ENCODE results near the gene CACNA1A.
"Not testable (repeated sequence)": the region's sequence is repeated elsewhere in the genome, so short reads cannot be mapped to it uniquely, and the experiment has no call there.

CACNA1A gene

DNA sequence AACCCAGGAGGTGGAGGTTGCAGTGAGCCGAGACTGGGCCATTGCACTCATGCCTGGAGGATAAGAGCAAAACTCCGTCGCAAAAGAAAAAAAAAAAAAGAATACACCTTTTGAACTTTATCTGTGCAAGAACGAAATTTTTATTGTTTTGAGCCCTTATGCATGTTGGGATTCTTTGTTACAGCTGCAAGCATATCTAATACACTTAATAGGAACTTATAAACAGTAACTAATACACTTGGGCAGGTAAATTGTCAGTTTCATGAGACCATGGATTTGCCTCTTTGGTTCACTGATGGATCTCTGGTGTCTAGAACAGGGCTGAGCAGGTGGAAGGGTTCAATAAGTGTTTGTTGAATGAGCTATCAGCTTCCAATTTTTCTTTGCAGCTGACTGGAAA, 108.1 kb downstream of the CACNA1A start:
- no peak for DNase-seq
- in situ Hi-C loops (cut with HindIII; ENCODE audit: low pct_ligation_motif_present, low pct_unique_long_range_greater_than_20kb, low sequenced_read_pairs), result no loop called here

GRCh38 chr19:13396250-13397080, 109.8 kb downstream of the CACNA1A start:
- in situ Hi-C loops (cut with HindIII; ENCODE audit: low pct_ligation_motif_present, low pct_unique_long_range_greater_than_20kb, low sequenced_read_pairs), result no loop called here
- peak; percentile 60 for DNase-seq

GRCh38 chr19:13382633-13382938, 123.7 kb downstream of the CACNA1A start:
- in situ Hi-C loops (cut with HindIII; ENCODE audit: low pct_ligation_motif_present, low pct_unique_long_range_greater_than_20kb, low sequenced_read_pairs), result no loop called here
- DNase-seq, result no peak

DNA sequence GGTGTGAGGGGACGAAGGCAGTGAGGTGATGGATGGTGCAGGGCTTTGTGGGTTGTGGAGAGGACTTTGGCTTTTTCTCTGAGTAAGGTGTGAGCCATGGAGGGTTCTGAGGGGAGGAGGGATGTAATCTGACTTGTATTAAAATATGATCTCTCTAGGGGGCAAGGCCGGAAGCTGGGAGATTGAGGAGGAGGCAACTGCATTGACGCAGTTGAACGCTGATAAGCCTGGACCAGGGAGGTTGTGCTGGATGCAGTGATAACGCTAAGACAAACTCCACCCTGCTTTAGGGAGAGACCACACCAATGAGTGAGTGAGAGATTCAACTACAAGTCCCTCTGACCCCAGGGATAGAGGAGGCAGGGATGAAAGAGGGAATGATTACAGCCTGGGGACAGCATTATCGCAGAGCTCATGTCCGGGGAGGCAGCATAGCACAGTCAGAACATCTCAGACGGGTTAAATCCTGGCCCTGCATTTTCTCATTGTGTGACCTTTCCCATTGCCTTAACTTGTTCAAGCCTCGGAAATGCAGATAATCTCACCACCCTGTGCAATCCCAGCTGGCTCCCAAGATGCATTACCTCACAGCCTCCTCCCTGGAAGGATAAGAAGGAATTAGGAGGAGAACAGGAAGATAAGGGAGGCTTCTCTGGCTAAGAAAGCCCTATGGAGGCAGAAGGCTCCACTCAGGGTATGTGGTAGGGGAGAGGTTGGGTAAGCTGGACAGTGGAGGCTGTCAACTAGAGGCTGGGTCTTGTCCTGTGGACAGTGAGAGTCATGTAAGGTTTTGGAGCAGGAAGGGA, 124.2 kb downstream of the CACNA1A start:
- in situ Hi-C loops (cut with HindIII; ENCODE audit: low pct_ligation_motif_present, low pct_unique_long_range_greater_than_20kb, low sequenced_read_pairs), result no loop called here
- DNase-seq, result no peak

DNA sequence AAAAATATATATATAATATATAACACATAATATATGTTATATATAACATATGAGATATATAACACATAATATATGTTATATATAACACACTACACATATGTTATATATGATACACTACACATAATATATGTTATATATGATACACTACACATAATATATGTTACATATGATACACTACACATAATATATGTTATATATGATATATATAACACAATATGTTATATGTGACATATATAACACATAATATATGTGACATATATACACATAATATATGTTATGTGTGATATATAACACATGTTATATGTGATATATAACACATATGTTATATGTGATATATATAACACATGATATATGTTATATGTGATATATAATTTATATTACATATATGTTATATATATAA, 129.7 kb downstream of the CACNA1A start:
- DNase-seq, result no peak
- in situ Hi-C loops (cut with HindIII; ENCODE audit: low pct_ligation_motif_present, low pct_unique_long_range_greater_than_20kb, low sequenced_read_pairs), result no loop called here

GRCh38 chr19:13373599-13373998, 132.7 kb downstream of the CACNA1A start:
- DNase-seq, result no peak
- in situ Hi-C loops (cut with HindIII; ENCODE audit: low pct_ligation_motif_present, low pct_unique_long_range_greater_than_20kb, low sequenced_read_pairs), result no loop called here

GRCh38 chr19:13370948-13371347, 135.3 kb downstream of the CACNA1A start:
- in situ Hi-C loops (cut with HindIII; ENCODE audit: low pct_ligation_motif_present, low pct_unique_long_range_greater_than_20kb, low sequenced_read_pairs), result no loop called here
- DNase-seq, result no peak

DNA sequence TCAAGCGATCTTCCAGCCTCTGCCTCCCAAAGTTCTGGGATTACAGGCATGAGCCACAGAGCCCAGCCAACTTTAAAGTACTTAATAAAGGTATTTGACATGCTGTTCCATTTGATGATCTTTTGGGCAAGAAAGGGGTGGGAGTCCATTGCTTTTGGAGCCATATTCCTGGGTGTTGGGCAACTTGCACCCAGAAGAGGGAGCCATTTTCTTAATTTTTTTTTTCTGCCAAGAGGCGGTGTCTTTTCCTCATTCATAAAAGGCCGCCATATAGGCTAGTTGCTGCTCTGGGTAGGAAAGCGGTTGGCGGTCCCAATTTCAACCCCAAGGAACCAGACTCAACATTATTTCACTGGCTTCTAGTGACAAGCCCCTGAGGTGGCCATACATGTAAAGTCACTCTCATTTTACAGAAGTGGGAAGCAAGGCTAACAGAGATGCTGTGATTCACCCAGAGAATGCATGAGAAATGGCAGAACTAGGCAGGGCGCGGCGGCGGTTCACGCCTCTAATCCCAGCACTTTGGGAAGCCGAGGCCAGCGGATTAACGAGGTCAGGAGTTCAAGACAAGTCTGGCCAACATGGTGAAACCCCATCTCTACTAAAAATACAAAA, 139.6 kb downstream of the CACNA1A start:
- peak; percentile 36 for DNase-seq
- in situ Hi-C loops (cut with HindIII; ENCODE audit: low pct_ligation_motif_present, low pct_unique_long_range_greater_than_20kb, low sequenced_read_pairs), result no loop called here

GRCh38 chr19:13363954-13364353, 142.3 kb downstream of the CACNA1A start:
- in situ Hi-C loops (cut with HindIII; ENCODE audit: low pct_ligation_motif_present, low pct_unique_long_range_greater_than_20kb, low sequenced_read_pairs), result no loop called here
- no peak for DNase-seq

- in situ Hi-C loops (cut with HindIII; ENCODE audit: low pct_ligation_motif_present, low pct_unique_long_range_greater_than_20kb, low sequenced_read_pairs), result no loop called here
- DNase-seq, result no peak
Observed at GRCh38 chr19:13363245-13363644, 143.0 kb downstream of the CACNA1A start.

- in situ Hi-C loops (cut with HindIII; ENCODE audit: low pct_ligation_motif_present, low pct_unique_long_range_greater_than_20kb, low sequenced_read_pairs), result no loop called here
- no peak for DNase-seq
Observed at GRCh38 chr19:13362668-13363067, 143.6 kb downstream of the CACNA1A start.

DNA sequence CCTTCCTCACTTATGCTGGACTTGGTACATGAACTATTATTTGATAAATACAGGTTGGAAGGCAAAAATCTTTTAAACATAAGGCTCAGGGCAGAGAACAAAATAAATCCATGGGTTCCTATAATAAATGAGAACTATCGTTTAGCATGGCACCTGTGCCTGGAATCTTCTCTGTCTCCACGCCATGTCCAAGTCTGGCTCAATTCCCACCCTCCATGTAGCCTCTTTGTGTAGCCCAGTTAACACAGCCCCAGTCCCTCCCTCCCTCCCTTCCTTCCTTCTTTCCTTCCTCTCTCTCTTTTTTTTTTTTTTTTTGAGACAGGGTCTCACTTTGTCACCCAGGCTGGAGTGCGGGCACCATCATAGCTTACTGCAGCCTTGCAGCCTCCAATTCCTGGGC, 144.6 kb downstream of the CACNA1A start:
- in situ Hi-C loops (cut with HindIII; ENCODE audit: low pct_ligation_motif_present, low pct_unique_long_range_greater_than_20kb, low sequenced_read_pairs); DNase-seq: not testable (repeated sequence)

DNA sequence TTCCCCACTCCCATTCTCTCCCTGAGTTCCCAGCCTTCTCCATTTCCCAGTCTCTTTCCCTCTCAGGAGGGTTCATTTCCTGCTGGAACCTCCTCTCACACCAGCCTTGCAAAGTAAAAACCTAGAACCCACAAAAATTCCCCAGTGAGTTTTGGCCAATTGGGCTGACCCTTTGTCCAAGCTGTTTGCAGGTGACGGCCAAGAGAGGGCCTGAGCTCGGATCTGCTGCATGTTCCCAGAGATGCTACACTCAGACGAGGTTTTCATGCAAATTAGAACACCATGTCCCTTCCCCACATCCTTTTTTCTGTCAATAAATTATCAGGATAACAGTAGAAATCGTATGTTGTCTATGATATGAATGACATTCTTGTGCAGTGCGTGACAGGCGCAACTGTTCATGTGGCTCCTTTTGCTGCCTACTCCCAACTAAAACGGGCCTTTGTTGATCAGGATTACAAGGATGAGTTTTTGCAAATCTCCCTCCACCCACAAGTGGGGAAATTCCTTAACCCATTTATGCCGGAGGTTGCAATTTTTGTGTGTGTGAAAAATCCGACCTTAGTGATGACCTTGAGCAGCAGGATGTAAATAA, 149.5 kb downstream of the CACNA1A start:
- in situ Hi-C loops (cut with HindIII; ENCODE audit: low pct_ligation_motif_present, low pct_unique_long_range_greater_than_20kb, low sequenced_read_pairs), result no loop called here
- no peak for DNase-seq

DNA sequence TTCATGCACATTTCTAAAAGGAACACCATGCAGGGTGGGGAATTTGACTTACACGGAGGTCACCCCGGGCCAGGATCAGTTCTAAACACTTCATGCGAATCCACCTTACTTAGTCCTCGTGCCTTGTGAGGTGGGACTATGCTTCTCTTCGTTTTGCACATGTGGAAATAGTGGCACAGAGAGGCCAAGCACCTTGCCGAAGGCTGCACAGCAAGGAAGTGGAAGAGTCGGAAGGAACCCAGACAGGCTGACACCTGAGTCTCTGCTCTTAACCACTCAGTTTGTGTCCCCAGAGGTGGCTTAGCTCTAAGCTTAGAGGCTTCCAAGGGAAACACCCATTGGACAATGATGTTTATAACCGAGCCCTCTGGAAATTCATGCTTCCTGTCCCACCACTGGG, 150.1 kb downstream of the CACNA1A start:
- DNase-seq, result no peak
- in situ Hi-C loops (cut with HindIII; ENCODE audit: low pct_ligation_motif_present, low pct_unique_long_range_greater_than_20kb, low sequenced_read_pairs), result no loop called here

- in situ Hi-C loops (cut with HindIII; ENCODE audit: low pct_ligation_motif_present, low pct_unique_long_range_greater_than_20kb, low sequenced_read_pairs), result no loop called here
Observed at GRCh38 chr19:13355356-13355755, 150.9 kb downstream of the CACNA1A start.

GRCh38 chr19:13353625-13354024, 152.7 kb downstream of the CACNA1A start:
- in situ Hi-C loops (cut with HindIII; ENCODE audit: low pct_ligation_motif_present, low pct_unique_long_range_greater_than_20kb, low sequenced_read_pairs), result no loop called here
- no peak for DNase-seq

More at GRCh38 chr19:13355356-13355755, 150.9 kb downstream of the CACNA1A start:
- DNase-seq, result no peak

DNA sequence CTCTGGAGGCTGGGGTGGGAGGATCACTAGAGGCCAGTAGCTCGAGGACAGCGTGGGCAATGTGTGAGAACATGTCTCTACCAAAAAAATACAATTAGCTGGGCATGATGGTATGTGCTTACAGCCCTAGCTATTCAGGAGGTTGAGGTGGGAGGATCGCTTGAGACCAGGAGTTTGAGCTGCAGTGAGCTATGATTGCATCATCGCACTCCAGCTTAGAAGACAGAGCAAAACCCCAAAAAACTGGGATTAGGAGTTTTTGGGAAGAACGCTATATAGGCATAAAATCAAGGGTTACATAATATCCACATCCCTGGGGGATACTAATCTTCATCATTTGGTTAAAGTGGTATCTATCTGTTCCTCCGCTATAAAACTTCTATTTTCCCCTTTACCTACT, 155.5 kb downstream of the CACNA1A start:
- in situ Hi-C loops (cut with HindIII; ENCODE audit: low pct_ligation_motif_present, low pct_unique_long_range_greater_than_20kb, low sequenced_read_pairs), result no loop called here
- DNase-seq, result no peak

GRCh38 chr19:13350072-13350471, 156.2 kb downstream of the CACNA1A start:
- in situ Hi-C loops (cut with HindIII; ENCODE audit: low pct_ligation_motif_present, low pct_unique_long_range_greater_than_20kb, low sequenced_read_pairs), result no loop called here
- DNase-seq, result no peak

- in situ Hi-C loops (cut with HindIII; ENCODE audit: low pct_ligation_motif_present, low pct_unique_long_range_greater_than_20kb, low sequenced_read_pairs), result no loop called here
- no peak for DNase-seq
Observed at GRCh38 chr19:13347367-13347766, 158.9 kb downstream of the CACNA1A start.

Data from ACHN (cell line).